Measurements from ENCODE around the gene CENPF. TPM values are rescaled to one million over a fixed set of nuclear protein-coding genes. Genes with fewer than 3 reads are reported as not detected.

Gene CENPF
- total RNA-seq, 2 experiments from 2014 or later: 110 to 173 TPM

- Histone ChIP-seq H3K4me3 (ENCODE audit: low read depth, low read length, poor library complexity, severe bottlenecking) (no peak overlapping the region), H3K4me1 (ENCODE audit: insufficient read depth, low read length, poor library complexity, severe bottlenecking) (peaks cover 5% of the 10 kb centered on the region), H3K9me2 (ENCODE audit: insufficient read depth, low read length) (no peaks in the 10 kb centered on the region), H4K20me1 (ENCODE audit: insufficient read depth, low read length) (0 out of 2 replicates have a peak, but pooled peaks cover 3% of the 10 kb centered on the region), H3K79me2 (ENCODE audit: insufficient read depth, low read depth, low read length) (0 out of 2 replicates have a peak, but pooled peaks cover 4% of the 10 kb centered on the region), H2AFZ (ENCODE audit: low read length) (no peak overlapping the region), H3K4me2 (ENCODE audit: low read length) (no peak overlapping the region), H3K27ac (ENCODE audit: low read depth, low read length, poor library complexity, severe bottlenecking) (no peak overlapping the region), H3K9me3 (ENCODE audit: low read length) (no peaks in the 10 kb centered on the region), H3K36me3 (ENCODE audit: insufficient read depth, low read length) (peaks cover 100% of the 10 kb centered on the region)
- BruUV-seq (replicated peaks): no TSS peak
- POLR2A ChIA-PET: interaction anchor here (0.8 to 1.7 kb wide), 3 partner anchors 16 to 123 kb away, joined by 3 to 5 read pairs (median 5); no protein-coding TSS in a partner anchor
- CTCF ChIA-PET (ENCODE audit: unreplicated experiment): no interaction called here
- intact Hi-C loops (cut with micrococcal nuclease; ENCODE audit: unreplicated experiment): no loop called here
- DNase-seq (ENCODE audit: low spot score): no peak
- TF ChIP-seq EZH2phosphoT487 (IDR thresholded peaks at IDR 0.05; ENCODE audit: borderline replicate concordance, low read depth, low read length) (no peak), CTCF (conservative IDR thresholded peaks at IDR 0.05; ENCODE audit: low read length) (no peak)
These were observed 37.6 kb downstream of the CENPF start for GRCh38 chr1:214640431-214641213.

DNA sequence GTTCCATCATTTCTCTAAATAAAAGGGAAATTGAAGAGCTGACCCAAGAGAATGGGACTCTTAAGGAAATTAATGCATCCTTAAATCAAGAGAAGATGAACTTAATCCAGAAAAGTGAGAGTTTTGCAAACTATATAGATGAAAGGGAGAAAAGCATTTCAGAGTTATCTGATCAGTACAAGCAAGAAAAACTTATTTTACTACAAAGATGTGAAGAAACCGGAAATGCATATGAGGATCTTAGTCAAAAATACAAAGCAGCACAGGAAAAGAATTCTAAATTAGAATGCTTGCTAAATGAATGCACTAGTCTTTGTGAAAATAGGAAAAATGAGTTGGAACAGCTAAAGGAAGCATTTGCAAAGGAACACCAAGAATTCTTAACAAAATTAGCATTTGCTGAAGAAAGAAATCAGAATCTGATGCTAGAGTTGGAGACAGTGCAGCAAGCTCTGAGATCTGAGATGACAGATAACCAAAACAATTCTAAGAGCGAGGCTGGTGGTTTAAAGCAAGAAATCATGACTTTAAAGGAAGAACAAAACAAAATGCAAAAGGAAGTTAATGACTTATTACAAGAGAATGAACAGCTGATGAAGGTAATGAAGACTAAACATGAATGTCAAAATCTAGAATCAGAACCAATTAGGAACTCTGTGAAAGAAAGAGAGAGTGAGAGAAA lies 38.4 kb downstream of the CENPF start:
- no peak for DNase-seq (ENCODE audit: low spot score)
- peaks cover 5% of the 10 kb centered on the region for H3K4me1 ChIP-seq (ENCODE audit: insufficient read depth, low read length, poor library complexity, severe bottlenecking)
- ChIA-PET CTCF (ENCODE audit: unreplicated experiment) (no interaction called here), POLR2A (interaction anchor here (0.7 to 1.2 kb wide), 2 partner anchors 16 to 30 kb away, joined by 3 read pairs; no protein-coding TSS in a partner anchor)
- intact Hi-C loops (cut with micrococcal nuclease; ENCODE audit: unreplicated experiment): no loop called here
- BruUV-seq (replicated peaks): no TSS peak
- H3K4me3 ChIP-seq (ENCODE audit: low read depth, low read length, poor library complexity, severe bottlenecking): no peak overlapping the region
- no peaks in the 10 kb centered on the region for H3K9me2 ChIP-seq (ENCODE audit: insufficient read depth, low read length)
- no peak overlapping the region for H3K27ac ChIP-seq (ENCODE audit: low read depth, low read length, poor library complexity, severe bottlenecking)
- H4K20me1 ChIP-seq (ENCODE audit: insufficient read depth, low read length): 0 out of 2 replicates have a peak, but pooled peaks cover 3% of the 10 kb centered on the region
- peaks cover 100% of the 10 kb centered on the region for H3K36me3 ChIP-seq (ENCODE audit: insufficient read depth, low read length)
- 0 out of 2 replicates have a peak, but pooled peaks cover 4% of the 10 kb centered on the region for H3K79me2 ChIP-seq (ENCODE audit: insufficient read depth, low read depth, low read length)
- no peaks in the 10 kb centered on the region for H3K9me3 ChIP-seq (ENCODE audit: low read length)
- H3K4me2 ChIP-seq (ENCODE audit: low read length): no peak overlapping the region
- H2AFZ ChIP-seq (ENCODE audit: low read length): no peak overlapping the region
- TF ChIP-seq EZH2phosphoT487 (IDR thresholded peaks at IDR 0.05; ENCODE audit: borderline replicate concordance, low read depth, low read length) (no peak), CTCF (conservative IDR thresholded peaks at IDR 0.05; ENCODE audit: low read length) (no peak)

Measured in OCI-LY7 (cell line).